ENCODE results near the gene FIBCD1. TPM values are rescaled to one million over a fixed set of nuclear protein-coding genes. Genes with fewer than 3 reads are reported as not detected.

Gene FIBCD1
- total and polyA plus RNA-seq, 2 experiments from 2014 or later = 4.4 to 5.6 TPM

DNA sequence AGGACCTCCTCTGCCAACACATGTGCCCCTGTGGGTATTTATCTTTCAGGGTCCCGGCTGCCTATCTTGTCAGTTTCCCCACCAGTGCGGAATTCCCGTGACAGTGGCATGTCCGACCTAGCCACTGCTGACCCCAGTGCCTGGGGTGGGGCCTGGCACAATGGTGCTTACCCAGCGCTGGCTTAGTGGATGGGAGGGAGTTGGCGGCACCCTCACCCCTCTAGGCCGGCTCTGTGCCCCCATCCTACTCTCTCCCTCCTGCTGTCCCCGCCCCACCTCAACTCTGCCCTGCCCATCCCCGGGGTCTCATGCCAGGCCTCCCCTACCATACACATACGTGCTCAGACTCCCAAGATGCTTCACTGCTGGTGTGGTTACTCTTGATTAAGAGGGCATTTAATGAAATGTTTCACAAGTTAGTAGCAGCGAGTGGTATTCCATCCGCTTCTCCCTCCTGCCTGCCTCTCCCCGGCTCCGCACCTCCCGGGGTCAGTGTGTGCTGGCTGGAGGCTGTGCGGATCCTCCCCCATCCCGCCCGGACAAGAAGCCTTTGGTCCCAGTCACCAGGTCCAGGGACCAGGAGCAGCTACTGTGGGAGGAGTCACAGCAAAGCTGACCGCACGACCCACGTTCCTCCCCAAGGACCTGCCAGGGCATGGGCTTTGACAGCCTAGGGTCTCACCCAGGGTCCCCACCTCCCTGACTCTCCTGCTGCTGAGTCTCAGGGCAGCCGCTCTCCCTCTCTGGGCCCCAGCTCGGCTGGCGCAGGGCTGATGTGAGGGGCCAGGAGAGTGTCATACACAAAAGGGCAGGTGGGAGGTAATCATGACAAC is 32.9 kb downstream of the FIBCD1 start:
- ATAC-seq = peak; percentile 13
- no peak overlapping the region for H3K27ac Mint-ChIP-seq
- H3K27me3 Mint-ChIP-seq (ENCODE audit: insufficient read depth, low read depth, poor library complexity) = peaks cover 4% of the 10 kb centered on the region
- H3K36me3 ChIP-seq (ENCODE audit: insufficient read depth) = no peaks in the 10 kb centered on the region
- H2AFZ ChIP-seq = 0 out of 2 replicates have a peak overlapping the region, but pooled peaks have one; percentile 38
- no peaks in the 10 kb centered on the region for H3K27me3 ChIP-seq (ENCODE audit: insufficient read depth)
- H3K9me3 Mint-ChIP-seq = no peaks in the 10 kb centered on the region
- H3K79me2 ChIP-seq (replicated peaks; ENCODE audit: insufficient read depth) = no peaks in the 10 kb centered on the region
- no peak overlapping the region for H3K4me2 ChIP-seq
- no peak overlapping the region for H3K4me3 Mint-ChIP-seq
- H3K4me1 Mint-ChIP-seq = peaks cover 6% of the 10 kb centered on the region; the same call in 2 of the 3 replicates
- H4K20me1 ChIP-seq (replicated peaks; ENCODE audit: insufficient read depth) = no peaks in the 10 kb centered on the region
- H3K36me3 Mint-ChIP-seq (ENCODE audit: low read depth) = no peaks in the 10 kb centered on the region
- TF ChIP-seq CREB1 (CRISPR knock-in tag; IDR thresholded peaks at IDR 0.05; ENCODE audit: low read depth) (no peak), ZNF331 (CRISPR knock-in tag; IDR thresholded peaks at IDR 0.05; ENCODE audit: low read depth) (no peak), NANOG (IDR thresholded peaks at IDR 0.05; ENCODE audit: borderline replicate concordance) (no peak), EZH2phosphoT487 (IDR thresholded peaks at IDR 0.05; ENCODE audit: unreplicated experiment) (no peak), STAT1 (IDR thresholded peaks at IDR 0.05; ENCODE audit: unreplicated experiment) (no peak), EZH2 (IDR thresholded peaks at IDR 0.05; ENCODE audit: low read depth, unreplicated experiment) (no peak), ZNF114 (CRISPR knock-in tag; IDR thresholded peaks at IDR 0.05) (no peak), JUNB (IDR thresholded peaks at IDR 0.05; ENCODE audit: unreplicated experiment) (no peak), POLR2AphosphoS5 (IDR thresholded peaks at IDR 0.05; ENCODE audit: low read depth) (no peak)
- TF ChIP-seq, protein P1, sequence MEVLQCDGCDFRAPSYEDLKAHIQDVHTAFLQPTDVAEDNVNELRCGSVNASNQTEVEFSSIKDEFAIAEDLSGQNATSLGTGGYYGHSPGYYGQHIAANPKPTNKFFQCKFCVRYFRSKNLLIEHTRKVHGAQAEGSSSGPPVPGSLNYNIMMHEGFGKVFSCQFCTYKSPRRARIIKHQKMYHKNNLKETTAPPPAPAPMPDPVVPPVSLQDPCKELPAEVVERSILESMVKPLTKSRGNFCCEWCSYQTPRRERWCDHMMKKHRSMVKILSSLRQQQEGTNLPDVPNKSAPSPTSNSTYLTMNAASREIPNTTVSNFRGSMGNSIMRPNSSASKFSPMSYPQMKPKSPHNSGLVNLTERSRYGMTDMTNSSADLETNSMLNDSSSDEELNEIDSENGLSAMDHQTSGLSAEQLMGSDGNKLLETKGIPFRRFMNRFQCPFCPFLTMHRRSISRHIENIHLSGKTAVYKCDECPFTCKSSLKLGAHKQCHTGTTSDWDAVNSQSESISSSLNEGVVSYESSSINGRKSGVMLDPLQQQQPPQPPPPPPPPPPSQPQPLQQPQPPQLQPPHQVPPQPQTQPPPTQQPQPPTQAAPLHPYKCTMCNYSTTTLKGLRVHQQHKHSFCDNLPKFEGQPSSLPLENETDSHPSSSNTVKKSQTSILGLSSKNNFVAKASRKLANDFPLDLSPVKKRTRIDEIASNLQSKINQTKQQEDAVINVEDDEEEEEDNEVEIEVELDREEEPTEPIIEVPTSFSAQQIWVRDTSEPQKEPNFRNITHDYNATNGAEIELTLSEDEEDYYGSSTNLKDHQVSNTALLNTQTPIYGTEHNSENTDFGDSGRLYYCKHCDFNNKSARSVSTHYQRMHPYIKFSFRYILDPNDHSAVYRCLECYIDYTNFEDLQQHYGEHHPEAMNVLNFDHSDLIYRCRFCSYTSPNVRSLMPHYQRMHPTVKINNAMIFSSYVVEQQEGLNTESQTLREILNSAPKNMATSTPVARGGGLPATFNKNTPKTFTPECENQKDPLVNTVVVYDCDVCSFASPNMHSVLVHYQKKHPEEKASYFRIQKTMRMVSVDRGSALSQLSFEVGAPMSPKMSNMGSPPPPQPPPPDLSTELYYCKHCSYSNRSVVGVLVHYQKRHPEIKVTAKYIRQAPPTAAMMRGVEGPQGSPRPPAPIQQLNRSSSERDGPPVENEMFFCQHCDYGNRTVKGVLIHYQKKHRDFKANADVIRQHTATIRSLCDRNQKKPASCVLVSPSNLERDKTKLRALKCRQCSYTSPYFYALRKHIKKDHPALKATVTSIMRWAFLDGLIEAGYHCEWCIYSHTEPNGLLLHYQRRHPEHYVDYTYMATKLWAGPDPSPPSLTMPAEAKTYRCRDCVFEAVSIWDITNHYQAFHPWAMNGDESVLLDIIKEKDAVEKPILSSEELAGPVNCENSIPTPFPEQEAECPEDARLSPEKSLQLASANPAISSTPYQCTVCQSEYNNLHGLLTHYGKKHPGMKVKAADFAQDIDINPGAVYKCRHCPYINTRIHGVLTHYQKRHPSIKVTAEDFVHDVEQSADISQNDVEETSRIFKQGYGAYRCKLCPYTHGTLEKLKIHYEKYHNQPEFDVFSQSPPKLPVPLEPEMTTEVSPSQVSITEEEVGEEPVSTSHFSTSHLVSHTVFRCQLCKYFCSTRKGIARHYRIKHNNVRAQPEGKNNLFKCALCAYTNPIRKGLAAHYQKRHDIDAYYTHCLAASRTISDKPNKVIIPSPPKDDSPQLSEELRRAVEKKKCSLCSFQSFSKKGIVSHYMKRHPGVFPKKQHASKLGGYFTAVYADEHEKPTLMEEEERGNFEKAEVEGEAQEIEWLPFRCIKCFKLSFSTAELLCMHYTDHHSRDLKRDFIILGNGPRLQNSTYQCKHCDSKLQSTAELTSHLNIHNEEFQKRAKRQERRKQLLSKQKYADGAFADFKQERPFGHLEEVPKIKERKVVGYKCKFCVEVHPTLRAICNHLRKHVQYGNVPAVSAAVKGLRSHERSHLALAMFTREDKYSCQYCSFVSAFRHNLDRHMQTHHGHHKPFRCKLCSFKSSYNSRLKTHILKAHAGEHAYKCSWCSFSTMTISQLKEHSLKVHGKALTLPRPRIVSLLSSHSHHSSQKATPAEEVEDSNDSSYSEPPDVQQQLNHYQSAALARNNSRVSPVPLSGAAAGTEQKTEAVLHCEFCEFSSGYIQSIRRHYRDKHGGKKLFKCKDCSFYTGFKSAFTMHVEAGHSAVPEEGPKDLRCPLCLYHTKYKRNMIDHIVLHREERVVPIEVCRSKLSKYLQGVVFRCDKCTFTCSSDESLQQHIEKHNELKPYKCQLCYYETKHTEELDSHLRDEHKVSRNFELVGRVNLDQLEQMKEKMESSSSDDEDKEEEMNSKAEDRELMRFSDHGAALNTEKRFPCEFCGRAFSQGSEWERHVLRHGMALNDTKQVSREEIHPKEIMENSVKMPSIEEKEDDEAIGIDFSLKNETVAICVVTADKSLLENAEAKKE (CRISPR knock-in tag; IDR thresholded peaks at IDR 0.05) = no peak
- TF ChIP-seq, protein P2, sequence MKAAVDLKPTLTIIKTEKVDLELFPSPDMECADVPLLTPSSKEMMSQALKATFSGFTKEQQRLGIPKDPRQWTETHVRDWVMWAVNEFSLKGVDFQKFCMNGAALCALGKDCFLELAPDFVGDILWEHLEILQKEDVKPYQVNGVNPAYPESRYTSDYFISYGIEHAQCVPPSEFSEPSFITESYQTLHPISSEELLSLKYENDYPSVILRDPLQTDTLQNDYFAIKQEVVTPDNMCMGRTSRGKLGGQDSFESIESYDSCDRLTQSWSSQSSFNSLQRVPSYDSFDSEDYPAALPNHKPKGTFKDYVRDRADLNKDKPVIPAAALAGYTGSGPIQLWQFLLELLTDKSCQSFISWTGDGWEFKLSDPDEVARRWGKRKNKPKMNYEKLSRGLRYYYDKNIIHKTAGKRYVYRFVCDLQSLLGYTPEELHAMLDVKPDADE (IDR thresholded peaks at IDR 0.05) = no peak
- TF ChIP-seq, protein P3, sequence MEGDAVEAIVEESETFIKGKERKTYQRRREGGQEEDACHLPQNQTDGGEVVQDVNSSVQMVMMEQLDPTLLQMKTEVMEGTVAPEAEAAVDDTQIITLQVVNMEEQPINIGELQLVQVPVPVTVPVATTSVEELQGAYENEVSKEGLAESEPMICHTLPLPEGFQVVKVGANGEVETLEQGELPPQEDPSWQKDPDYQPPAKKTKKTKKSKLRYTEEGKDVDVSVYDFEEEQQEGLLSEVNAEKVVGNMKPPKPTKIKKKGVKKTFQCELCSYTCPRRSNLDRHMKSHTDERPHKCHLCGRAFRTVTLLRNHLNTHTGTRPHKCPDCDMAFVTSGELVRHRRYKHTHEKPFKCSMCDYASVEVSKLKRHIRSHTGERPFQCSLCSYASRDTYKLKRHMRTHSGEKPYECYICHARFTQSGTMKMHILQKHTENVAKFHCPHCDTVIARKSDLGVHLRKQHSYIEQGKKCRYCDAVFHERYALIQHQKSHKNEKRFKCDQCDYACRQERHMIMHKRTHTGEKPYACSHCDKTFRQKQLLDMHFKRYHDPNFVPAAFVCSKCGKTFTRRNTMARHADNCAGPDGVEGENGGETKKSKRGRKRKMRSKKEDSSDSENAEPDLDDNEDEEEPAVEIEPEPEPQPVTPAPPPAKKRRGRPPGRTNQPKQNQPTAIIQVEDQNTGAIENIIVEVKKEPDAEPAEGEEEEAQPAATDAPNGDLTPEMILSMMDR (conservative IDR thresholded peaks at IDR 0.05; ENCODE audit: low read depth in 2 of 2) = no peak
- TF ChIP-seq, protein P4, sequence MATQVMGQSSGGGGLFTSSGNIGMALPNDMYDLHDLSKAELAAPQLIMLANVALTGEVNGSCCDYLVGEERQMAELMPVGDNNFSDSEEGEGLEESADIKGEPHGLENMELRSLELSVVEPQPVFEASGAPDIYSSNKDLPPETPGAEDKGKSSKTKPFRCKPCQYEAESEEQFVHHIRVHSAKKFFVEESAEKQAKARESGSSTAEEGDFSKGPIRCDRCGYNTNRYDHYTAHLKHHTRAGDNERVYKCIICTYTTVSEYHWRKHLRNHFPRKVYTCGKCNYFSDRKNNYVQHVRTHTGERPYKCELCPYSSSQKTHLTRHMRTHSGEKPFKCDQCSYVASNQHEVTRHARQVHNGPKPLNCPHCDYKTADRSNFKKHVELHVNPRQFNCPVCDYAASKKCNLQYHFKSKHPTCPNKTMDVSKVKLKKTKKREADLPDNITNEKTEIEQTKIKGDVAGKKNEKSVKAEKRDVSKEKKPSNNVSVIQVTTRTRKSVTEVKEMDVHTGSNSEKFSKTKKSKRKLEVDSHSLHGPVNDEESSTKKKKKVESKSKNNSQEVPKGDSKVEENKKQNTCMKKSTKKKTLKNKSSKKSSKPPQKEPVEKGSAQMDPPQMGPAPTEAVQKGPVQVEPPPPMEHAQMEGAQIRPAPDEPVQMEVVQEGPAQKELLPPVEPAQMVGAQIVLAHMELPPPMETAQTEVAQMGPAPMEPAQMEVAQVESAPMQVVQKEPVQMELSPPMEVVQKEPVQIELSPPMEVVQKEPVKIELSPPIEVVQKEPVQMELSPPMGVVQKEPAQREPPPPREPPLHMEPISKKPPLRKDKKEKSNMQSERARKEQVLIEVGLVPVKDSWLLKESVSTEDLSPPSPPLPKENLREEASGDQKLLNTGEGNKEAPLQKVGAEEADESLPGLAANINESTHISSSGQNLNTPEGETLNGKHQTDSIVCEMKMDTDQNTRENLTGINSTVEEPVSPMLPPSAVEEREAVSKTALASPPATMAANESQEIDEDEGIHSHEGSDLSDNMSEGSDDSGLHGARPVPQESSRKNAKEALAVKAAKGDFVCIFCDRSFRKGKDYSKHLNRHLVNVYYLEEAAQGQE (IDR thresholded peaks at IDR 0.05; ENCODE audit: unreplicated experiment) = no peak
- no peak for DNase-seq (ENCODE audit: low spot score)
- no peaks in the 10 kb centered on the region for H3K9me2 ChIP-seq (ENCODE audit: insufficient read depth)
- no peak overlapping the region for H3K27ac ChIP-seq (ENCODE audit: low read depth)
- no peaks in the 10 kb centered on the region for H3F3A ChIP-seq (replicated peaks; ENCODE audit: low read depth)
- no peak overlapping the region for H3K4me3 ChIP-seq
- H3K4me1 ChIP-seq (ENCODE audit: insufficient read depth) = no peaks in the 10 kb centered on the region

Data from GM23338 (cell line).